ENCODE data around the gene CEACAM20.

GRCh38 chr19:44574186-44574950 lies 44.9 kb upstream of the CEACAM20 start:
- TF ChIP-seq, protein P1, sequence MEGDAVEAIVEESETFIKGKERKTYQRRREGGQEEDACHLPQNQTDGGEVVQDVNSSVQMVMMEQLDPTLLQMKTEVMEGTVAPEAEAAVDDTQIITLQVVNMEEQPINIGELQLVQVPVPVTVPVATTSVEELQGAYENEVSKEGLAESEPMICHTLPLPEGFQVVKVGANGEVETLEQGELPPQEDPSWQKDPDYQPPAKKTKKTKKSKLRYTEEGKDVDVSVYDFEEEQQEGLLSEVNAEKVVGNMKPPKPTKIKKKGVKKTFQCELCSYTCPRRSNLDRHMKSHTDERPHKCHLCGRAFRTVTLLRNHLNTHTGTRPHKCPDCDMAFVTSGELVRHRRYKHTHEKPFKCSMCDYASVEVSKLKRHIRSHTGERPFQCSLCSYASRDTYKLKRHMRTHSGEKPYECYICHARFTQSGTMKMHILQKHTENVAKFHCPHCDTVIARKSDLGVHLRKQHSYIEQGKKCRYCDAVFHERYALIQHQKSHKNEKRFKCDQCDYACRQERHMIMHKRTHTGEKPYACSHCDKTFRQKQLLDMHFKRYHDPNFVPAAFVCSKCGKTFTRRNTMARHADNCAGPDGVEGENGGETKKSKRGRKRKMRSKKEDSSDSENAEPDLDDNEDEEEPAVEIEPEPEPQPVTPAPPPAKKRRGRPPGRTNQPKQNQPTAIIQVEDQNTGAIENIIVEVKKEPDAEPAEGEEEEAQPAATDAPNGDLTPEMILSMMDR (IDR thresholded peaks at IDR 0.05 in 2 of 3, conservative IDR thresholded peaks at IDR 0.05 in 1 of 3; ENCODE audit: borderline replicate concordance in 1 of 3, insufficient read depth in 1 of 3, low read depth in 2 of 3, low read length in 2 of 3): no peak
- TF ChIP-seq YY1 (IDR thresholded peaks at IDR 0.05; ENCODE audit: extremely low read depth, insufficient replicate concordance, low read depth, low read length) (no peak), POLR2AphosphoS5 (IDR thresholded peaks at IDR 0.05; ENCODE audit: low read depth, low read length) (no peak), POLR2A (IDR thresholded peaks at IDR 0.05; ENCODE audit: borderline replicate concordance, extremely low read depth, insufficient read depth, insufficient read length) (no peak), FOSL1 (IDR thresholded peaks at IDR 0.05; ENCODE audit: low read depth) (no peak), SIN3A (IDR thresholded peaks at IDR 0.05; ENCODE audit: low read depth) (no peak), ZFX (IDR thresholded peaks at IDR 0.05) (no peak), SP1 (IDR thresholded peaks at IDR 0.05; ENCODE audit: low read depth) (no peak), CBX3 (IDR thresholded peaks at IDR 0.05; ENCODE audit: low read depth) (no peak)
- TF ChIP-seq, protein P2, sequence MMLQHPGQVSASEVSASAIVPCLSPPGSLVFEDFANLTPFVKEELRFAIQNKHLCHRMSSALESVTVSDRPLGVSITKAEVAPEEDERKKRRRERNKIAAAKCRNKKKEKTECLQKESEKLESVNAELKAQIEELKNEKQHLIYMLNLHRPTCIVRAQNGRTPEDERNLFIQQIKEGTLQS (IDR thresholded peaks at IDR 0.05): no peak
